Measurements from ENCODE around the gene IQCE.

GRCh38 chr7:2607122-2607922 lies 48.5 kb downstream of the IQCE start:
- TF ChIP-seq POLR2A (IDR thresholded peaks at IDR 0.05; ENCODE audit: borderline replicate concordance, extremely low read depth, insufficient read depth, insufficient read length) (no peak), EGR1 (IDR thresholded peaks at IDR 0.05; ENCODE audit: low read depth) (no peak), EZH2phosphoT487 (IDR thresholded peaks at IDR 0.05; ENCODE audit: borderline replicate concordance) (no peak), SRF (IDR thresholded peaks at IDR 0.05; ENCODE audit: low read depth) (no peak), MAX (IDR thresholded peaks at IDR 0.05) (no peak), ELF1 (IDR thresholded peaks at IDR 0.05; ENCODE audit: borderline replicate concordance, low read depth) (no peak)
- TF ChIP-seq, protein P1, sequence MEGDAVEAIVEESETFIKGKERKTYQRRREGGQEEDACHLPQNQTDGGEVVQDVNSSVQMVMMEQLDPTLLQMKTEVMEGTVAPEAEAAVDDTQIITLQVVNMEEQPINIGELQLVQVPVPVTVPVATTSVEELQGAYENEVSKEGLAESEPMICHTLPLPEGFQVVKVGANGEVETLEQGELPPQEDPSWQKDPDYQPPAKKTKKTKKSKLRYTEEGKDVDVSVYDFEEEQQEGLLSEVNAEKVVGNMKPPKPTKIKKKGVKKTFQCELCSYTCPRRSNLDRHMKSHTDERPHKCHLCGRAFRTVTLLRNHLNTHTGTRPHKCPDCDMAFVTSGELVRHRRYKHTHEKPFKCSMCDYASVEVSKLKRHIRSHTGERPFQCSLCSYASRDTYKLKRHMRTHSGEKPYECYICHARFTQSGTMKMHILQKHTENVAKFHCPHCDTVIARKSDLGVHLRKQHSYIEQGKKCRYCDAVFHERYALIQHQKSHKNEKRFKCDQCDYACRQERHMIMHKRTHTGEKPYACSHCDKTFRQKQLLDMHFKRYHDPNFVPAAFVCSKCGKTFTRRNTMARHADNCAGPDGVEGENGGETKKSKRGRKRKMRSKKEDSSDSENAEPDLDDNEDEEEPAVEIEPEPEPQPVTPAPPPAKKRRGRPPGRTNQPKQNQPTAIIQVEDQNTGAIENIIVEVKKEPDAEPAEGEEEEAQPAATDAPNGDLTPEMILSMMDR (IDR thresholded peaks at IDR 0.05 in 2 of 3, conservative IDR thresholded peaks at IDR 0.05 in 1 of 3; ENCODE audit: borderline replicate concordance in 1 of 3, insufficient read depth in 1 of 3, low read depth in 2 of 3, low read length in 2 of 3), result no peak
